Stimulated activated CD4-positive, alpha-beta T cell treated with anti-CD3 and anti-CD28 coated beads, Interleukin-1b, Interleukin-23, amount 100 ng/mL, for 4 hours (primary cell): ENCODE data around the gene TMEM178B.
"Not testable (repeated sequence)": the region's sequence is repeated elsewhere in the genome, so short reads cannot be mapped to it uniquely, and the experiment has no call there.

Experiments
- DNase-seq, 2 donors: peaks; one replicate each; pipeline ENCODE4 v3.0.0-alpha.2; 2020; ENCODE audit warnings: low read depth in 2 of 2

TMEM178B gene

GRCh38 chr7:141184532-141185190 is 110.8 kb downstream of the TMEM178B start:
- no peak for DNase-seq

DNA sequence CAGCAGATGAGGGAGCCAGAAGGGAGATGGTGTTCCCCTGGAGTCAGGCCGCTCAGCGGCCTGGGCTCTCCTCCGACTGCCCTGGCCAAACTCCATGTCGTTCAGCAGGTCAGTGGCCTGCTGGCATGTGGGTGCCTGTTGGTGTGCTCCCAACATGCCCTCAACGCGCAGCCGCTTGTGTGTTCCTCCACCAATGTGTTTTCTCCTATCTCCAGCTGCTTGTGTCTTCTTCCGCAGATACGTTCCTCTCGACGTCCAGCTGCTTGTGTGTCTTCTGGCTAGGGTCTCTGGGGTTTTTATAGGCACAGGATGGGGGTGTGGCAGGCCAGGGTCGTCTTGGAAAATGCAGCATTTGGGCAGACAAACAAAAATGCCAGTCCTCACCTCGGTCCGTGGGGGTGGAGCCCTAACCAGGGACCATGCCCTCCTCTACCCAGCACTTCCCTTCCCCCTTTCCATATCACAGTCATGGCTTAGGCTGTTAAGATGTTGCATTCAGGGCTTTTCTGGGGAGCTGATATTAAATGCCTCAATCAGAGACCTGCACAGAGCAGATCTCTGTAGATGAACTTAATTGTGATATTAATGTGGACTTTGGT is 111.6 kb downstream of the TMEM178B start:
- no peak for DNase-seq

DNA sequence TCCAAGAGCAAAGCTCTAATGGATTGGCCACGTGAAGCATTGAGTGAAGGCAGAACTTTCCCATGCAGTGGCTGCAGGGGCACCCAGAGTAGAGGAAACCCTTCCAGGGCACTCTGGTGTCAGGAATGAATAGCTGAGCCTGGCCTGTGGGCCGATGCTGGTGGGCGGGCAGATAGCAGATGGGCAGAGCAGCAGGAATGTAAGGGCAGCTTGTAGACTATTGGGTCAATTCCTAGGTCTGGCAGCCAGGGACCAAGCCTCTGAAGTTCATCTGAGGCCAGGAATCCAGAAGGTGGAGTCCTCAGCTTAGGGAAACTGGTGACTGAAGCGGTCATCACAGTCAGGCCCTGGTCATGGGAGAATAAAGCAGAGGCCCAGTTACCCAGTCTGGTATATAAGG is 115.4 kb downstream of the TMEM178B start:
- no peak for DNase-seq

GRCh38 chr7:141190495-141190894 is 116.6 kb downstream of the TMEM178B start:
- no peak for DNase-seq

DNA sequence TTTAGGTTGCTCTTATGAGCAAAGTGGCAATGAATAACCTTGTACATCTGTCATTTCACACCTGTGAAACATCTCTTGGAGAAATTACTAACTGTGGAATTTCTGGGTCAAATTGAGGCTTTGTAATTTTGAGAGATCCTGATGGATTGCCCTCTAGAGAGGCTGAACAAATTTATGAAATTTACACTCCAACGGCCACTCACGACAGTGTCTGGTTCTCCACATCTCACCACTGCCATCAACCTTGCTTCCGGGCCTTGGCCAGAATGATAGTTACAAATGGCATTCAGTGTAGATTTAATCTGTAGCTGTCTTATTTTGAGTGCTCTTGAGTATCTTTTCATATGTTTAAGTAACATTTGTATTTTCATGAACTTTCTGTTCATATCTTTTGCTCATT is 117.4 kb downstream of the TMEM178B start:
- no peak for DNase-seq

DNA sequence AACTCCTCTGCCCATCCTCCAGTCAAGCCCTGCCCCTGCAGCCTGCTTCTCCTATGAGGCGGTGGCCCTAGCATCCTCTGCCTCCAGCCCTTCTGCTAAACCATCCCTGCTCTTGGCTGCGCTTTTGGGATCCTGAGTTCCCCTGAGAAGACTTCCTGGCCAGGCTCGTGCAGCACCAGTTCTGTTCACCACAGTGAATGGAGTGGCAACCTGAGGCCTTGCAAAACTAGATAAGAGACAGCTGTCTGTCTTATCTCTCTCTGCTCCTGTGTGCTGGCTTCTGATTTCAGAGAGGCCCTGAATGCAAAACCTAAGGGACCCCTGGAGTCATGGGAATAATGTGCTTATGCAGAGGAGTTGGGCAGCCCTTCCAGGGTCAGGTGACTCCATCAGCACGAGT is 119.2 kb downstream of the TMEM178B start:
- no peak for DNase-seq

GRCh38 chr7:141195722-141196121 is 121.9 kb downstream of the TMEM178B start:
- DNase-seq, result not testable (repeated sequence)

DNA sequence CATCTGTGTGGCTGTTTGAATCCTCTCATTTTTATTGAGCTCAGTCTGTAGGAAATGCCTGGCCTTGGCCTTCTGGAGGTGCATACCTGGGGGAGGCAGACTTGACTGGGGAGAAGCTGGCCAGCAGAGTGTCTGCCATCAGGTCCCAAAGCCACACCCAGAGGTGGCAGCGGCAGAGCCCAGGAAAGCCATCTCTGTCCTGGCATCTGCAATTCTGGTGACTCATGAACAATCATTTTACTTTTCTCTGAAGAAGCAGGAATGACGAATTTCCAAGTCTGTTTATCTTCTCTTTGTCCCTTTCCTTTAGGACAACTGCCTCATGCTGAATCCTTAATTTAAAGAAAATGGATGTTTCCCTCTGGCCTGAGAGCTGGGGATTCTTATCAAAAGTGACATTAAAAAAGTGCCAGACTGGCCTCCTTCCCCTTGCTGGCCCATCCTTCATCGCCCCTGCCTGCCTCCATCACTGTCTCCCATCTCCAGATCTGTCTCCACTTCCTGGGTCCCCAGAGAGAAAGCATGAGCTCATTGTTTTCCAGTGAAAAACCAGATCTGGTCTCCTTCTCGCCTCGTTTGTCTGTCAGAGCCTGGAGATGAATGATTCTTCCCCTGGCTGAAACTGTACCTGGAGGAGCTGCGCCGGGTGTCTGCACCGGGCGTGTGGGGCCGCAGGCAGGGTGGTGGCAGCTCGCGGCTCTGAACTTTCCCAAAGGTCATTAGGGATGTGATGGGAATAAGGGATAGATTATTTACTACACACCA is 124.5 kb downstream of the TMEM178B start:
- DNase-seq, result no peak

DNA sequence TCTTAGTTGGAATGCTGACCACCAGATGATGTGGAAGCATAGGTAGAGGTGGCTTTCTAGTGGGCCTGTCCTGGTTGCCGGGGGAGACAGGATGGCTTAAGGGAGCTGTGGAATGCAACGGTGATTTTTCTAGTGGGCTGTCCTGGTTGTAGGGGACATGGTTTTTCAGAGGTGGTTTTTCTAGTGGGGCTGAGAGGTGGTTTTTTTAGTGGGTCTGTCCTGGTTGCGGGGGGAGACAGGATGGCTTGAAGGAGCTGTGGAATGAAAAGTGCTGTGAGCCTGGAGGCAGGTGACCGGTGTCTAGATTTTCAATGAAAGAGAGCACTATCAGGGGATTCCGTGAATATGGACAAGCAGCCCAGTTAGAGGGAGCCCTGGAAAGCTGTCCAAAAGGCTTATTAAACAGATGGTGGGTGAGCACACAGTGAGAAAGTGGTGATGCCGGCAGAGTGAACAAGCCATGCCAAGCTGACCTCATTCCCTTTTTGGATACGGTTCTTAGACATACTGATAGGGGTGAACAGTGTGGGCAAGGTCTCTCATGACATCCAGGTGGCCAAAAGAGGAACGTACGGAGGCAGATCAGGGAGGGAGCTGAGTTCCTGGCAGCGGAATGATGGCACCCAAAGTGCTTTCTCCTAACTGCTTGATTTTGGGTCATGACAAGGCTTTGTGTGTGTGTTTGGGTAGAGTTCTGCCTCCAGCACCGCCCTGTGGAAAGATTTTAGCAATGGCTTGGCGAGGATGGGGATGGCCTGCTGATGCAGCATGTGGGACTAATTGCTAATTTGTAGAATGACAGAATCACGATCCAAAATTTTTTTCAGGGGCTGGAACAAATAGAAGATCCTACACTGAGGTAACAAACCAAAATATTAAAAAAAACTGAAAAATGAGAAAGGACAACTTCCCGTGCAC is 126.6 kb downstream of the TMEM178B start:
- DNase-seq, result no peak

GRCh38 chr7:141201145-141201885 is 127.5 kb downstream of the TMEM178B start:
- no peak for DNase-seq

- no peak for DNase-seq
Observed at GRCh38 chr7:141202535-141202934, 128.7 kb downstream of the TMEM178B start.

- no peak for DNase-seq
Observed at GRCh38 chr7:141203177-141203576, 129.3 kb downstream of the TMEM178B start.

- no peak for DNase-seq
Observed at GRCh38 chr7:141203586-141203985, 129.7 kb downstream of the TMEM178B start.

- no peak for DNase-seq
Observed at GRCh38 chr7:141207661-141208060, 133.8 kb downstream of the TMEM178B start.

DNA sequence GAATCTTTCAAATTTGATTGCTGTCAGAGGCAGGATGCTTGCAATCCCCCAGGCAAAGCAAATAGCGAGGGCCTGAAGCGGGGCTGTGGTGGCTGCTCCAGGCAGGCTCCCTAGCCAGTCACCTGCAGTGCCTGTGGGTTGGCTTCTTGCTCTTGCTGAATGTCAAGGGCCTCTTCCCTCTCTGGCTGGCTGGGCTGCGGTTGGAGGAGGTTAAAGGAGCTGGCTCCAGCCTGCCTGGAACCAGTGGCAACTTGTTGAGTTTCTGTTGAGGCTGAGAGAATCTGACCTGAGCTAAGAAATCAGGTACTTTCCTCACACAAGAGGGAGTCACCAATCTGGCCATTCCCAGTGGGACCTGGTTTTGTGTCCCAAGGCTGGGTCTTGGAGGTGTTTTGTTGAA is 134.7 kb downstream of the TMEM178B start:
- no peak for DNase-seq

GRCh38 chr7:141209454-141209853 is 135.6 kb downstream of the TMEM178B start:
- DNase-seq, result no peak

- DNase-seq, result no peak
Observed at GRCh38 chr7:141210862-141211261, 137.0 kb downstream of the TMEM178B start.

DNA sequence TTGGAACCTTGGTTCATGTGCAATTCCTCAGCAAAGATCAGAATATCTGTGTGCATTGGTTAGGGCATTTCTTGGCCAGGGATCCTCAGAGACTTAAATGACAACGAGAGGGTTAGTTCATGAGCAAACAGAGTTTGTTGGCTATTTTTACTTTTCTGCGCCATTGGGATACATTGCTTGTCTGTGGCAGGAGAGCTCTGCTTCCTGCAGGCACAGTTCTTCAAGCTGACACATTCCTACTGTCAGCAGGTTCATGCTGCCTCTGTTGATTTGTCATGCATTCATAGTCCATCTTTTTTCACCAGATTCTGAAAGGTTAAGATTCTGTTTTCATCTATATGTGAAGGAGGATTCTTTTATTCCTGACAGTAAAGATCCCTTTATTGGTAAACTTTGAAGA is 139.4 kb downstream of the TMEM178B start:
- DNase-seq, result no peak

DNA sequence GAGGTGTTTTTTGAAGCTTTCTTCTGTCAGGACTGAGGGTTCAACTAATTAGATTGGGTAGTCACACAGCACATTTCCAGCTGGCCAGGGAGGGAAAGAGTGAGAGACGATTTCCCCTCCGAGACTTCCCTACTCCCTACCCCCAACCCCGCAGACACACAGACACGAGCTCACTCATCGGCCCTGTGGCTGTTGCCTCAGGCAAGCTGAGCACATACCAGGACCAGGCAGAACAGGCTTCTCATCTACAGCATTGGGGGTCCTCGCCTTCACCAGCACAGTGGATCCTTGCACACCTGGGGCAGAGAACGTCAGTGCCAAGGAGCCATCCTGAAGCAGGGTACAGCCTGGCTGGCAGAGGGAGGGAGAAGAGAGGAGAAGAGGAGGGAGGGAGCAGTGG is 144.1 kb downstream of the TMEM178B start:
- DNase-seq, result no peak

- no peak for DNase-seq
Observed at GRCh38 chr7:141218941-141219340, 145.1 kb downstream of the TMEM178B start.

DNA sequence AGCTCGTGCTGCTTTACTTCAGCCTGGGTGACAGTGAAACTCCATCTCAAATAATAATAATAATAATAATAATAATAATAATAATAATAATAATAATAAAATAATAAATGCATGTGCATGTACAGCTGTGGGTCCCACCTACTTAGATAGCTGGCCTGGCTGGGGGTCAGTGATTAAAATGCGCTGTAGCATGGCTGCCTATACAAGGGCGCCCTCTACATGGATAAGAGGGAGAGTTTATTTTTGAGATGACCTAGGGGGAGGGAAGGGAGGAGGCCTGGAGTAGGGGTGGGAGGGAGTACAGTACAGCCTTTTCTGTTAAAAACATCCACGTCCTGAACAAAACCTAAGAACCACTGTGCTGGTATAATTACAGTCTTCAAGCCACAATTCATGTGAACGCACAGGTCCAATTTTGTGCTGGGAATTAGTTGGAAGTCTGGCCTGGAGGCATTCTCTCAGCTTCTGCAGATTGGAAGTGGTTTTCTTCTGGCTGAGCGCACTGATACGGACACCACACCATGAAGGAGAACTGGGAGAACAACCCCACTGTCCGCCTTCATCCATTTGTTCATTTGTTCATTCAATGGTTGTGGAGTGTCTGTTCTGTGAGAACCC is 146.5 kb downstream of the TMEM178B start:
- DNase-seq, result no peak
